ENCODE data around the gene IGLL5. TPM values are rescaled to one million over a fixed set of nuclear protein-coding genes. Genes with fewer than 3 reads are reported as not detected.
A peak's percentile ranks its signal among the peaks of the same experiment; 100 is the strongest.

IGLL5 gene
- total and polyA plus RNA-seq, 9 of the 15 experiments (the other 6 are each of a cell fraction or from before 2014, with no cell fraction given) = not detected

- CTCF ChIA-PET (ENCODE audit: low intra/inter-chr PET ratio) = no interaction called here
These were observed 26.4 kb downstream of the IGLL5 start for GRCh38 chr22:22913989-22914388.

DNA sequence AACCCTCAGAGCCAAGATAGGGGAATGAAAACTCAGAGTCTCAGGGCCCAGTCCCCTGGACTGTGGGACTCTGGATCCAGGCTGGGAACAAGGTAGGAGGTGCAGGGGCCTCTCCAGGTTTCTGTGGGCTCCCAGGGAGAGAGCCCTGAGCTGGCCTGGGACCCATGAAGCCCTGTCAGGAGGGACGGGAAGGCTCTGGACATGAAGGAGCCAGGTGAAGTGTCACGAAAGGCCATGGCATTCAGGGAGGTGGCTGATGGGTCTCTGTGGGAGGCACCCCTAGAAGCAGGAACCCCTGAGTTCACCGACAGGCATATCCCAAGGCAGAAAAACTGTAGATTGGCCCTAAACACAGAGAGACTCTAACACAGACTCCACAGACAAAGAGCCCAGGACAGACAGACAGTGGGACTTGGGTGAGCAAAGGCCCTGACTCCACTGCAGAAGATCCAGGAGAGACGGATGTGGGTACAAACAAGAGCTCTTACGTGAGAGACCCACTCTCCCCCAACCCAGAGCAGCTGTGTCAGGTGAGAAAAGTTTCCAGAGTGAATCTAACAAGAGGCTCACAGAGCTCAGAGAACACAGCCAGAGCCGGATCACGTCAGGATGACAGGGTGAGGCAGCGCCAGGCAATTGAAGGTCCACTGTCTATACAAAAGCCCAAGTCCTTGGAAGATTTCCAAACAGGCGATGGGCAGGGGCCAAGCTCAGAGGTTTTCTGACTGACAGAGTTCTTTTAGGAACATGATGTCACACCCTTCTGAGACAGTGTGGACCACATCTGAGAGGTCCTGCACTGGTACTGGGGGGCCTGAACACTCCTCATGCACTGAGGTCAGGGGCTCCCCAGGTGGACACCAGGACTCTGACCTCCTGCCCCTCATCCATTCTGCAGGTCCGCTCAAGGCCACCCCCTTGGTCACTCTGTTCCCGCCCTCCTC, 27.4 kb downstream of the IGLL5 start:
- intact Hi-C loops (cut with micrococcal nuclease) = no loop called here
- Histone ChIP-seq H3K79me2 (ENCODE audit: control insufficient read depth, insufficient read depth, low read length) (no peaks in the 10 kb centered on the region), H3K4me1 (replicated peaks in 1 of 2; ENCODE audit: control insufficient read depth in 2 of 2, insufficient read depth in 2 of 2, low read length in 2 of 2) (no peaks in the 10 kb centered on the region), H3K27ac (ENCODE audit: extremely low read depth, low read depth, low read length) (no peak overlapping the region), H2AFZ (ENCODE audit: low read depth, low read length) (no peak overlapping the region), H3K4me2 (ENCODE audit: insufficient read depth, low read length) (no peak overlapping the region), H3K9me3 (replicated peaks; ENCODE audit: control insufficient read depth, insufficient read depth, low read depth, low read length) (no peaks in the 10 kb centered on the region), H3K9ac (ENCODE audit: insufficient read depth in 1 of 2, low read depth in 2 of 2, low read length in 2 of 2) (peak overlapping the region in 1 of 2 experiments; percentile 10; a peak in 2 of 4 replicates), H3K4me3 (no peak overlapping the region), H3K36me3 (ENCODE audit: control insufficient read depth, insufficient read depth, low read length) (no peaks in the 10 kb centered on the region), H3K27me3 (ENCODE audit: control insufficient read depth in 2 of 2, insufficient read depth in 2 of 2, low read length in 2 of 2) (peaks cover 30 to 95% of the 10 kb centered on the region in 2 experiments), H4K20me1 (replicated peaks; ENCODE audit: control insufficient read depth, insufficient read depth, low read length) (peaks cover 86% of the 10 kb centered on the region), H3K9me1 (ENCODE audit: control insufficient read depth, insufficient read depth, low read length) (peaks cover 8% of the 10 kb centered on the region)
- CTCF ChIA-PET (ENCODE audit: low intra/inter-chr PET ratio) = no interaction called here
- POLR2A ChIA-PET = interaction anchor here (0.6 to 6.0 kb wide), 12 partner anchors 8 to 328 kb away, joined by 3 to 39 read pairs (median 3); no protein-coding TSS in a partner anchor
- no TSS peak for BruUV-seq (replicated peaks)
- ATAC-seq = no peak; the same call in 2 of the 3 replicates
- FAIRE-seq = no peak
- in situ Hi-C loops (cut with MboI) = no loop called here
- 1% methylated on average over 11 of the region's 11 CpGs for WGBS (ENCODE audit: insufficient coverage, low coverage, missing lambda C conversion rate)
- DNase-seq (ENCODE audit: extremely low read depth in 1 of 4, low spot score in 3 of 4) = peak in 2 of 4 experiments; percentile 57 to 58
- TF ChIP-seq ZNF3 (CRISPR knock-in tag; IDR thresholded peaks at IDR 0.05) = no peak
- TF ChIP-seq HIVEP1 (CRISPR knock-in tag; IDR thresholded peaks at IDR 0.05) = no peak
- no peak for TF ChIP-seq GTF2F1 (IDR thresholded peaks at IDR 0.05; ENCODE audit: low read depth, low read length)
- TF ChIP-seq U2AF1 (optimal IDR thresholded peaks at IDR 0.05; ENCODE audit: low read depth, low read length) = no peak
- no peak for TF ChIP-seq ZNF785 (CRISPR knock-in tag; IDR thresholded peaks at IDR 0.05)
- no peak for TF ChIP-seq KHSRP (IDR thresholded peaks at IDR 0.05)
- no peak for TF ChIP-seq SLC30A9 (CRISPR knock-in tag; IDR thresholded peaks at IDR 0.05)
- no peak for TF ChIP-seq HDAC8 (tag; IDR thresholded peaks at IDR 0.05)
- no peak for TF ChIP-seq SIN3A (IDR thresholded peaks at IDR 0.05; ENCODE audit: borderline replicate concordance in 2 of 2, control insufficient read depth in 1 of 2, low read depth in 2 of 2, low read length in 2 of 2)
- no peak for TF ChIP-seq FOXP1 (CRISPR knock-in tag; IDR thresholded peaks at IDR 0.05)
- TF ChIP-seq TAF7 (tag; IDR thresholded peaks at IDR 0.05) = 0 out of 2 replicates have a peak, but pooled peaks have one; percentile 10
- peak; percentile 76 for TF ChIP-seq PRMT5 (CRISPR knock-in tag; IDR thresholded peaks at IDR 0.05)
- no peak for TF ChIP-seq ELF4 (CRISPR knock-in tag; IDR thresholded peaks at IDR 0.05)
- TF ChIP-seq LARP7 (IDR thresholded peaks at IDR 0.05) = no peak
- TF ChIP-seq ZNF766 (CRISPR knock-in tag; conservative IDR thresholded peaks at IDR 0.05) = no peak

More at GRCh38 chr22:22913989-22914388, 26.4 kb downstream of the IGLL5 start:
- Histone ChIP-seq H3K79me2 (ENCODE audit: control insufficient read depth, insufficient read depth, low read length) (no peaks in the 10 kb centered on the region), H3K9me3 (replicated peaks; ENCODE audit: control insufficient read depth, insufficient read depth, low read depth, low read length) (no peaks in the 10 kb centered on the region), H3K9me1 (ENCODE audit: control insufficient read depth, insufficient read depth, low read length) (peaks cover 8% of the 10 kb centered on the region), H3K27ac (ENCODE audit: extremely low read depth, low read depth, low read length) (no peak overlapping the region), H3K36me3 (ENCODE audit: control insufficient read depth, insufficient read depth, low read length) (no peaks in the 10 kb centered on the region), H3K4me1 (replicated peaks in 1 of 2; ENCODE audit: control insufficient read depth in 2 of 2, insufficient read depth in 2 of 2, low read length in 2 of 2) (no peaks in the 10 kb centered on the region), H4K20me1 (replicated peaks; ENCODE audit: control insufficient read depth, insufficient read depth, low read length) (peaks cover 90% of the 10 kb centered on the region), H2AFZ (ENCODE audit: low read depth, low read length) (no peak overlapping the region), H3K9ac (ENCODE audit: insufficient read depth in 1 of 2, low read depth in 2 of 2, low read length in 2 of 2) (no peak overlapping the region), H3K4me2 (ENCODE audit: insufficient read depth, low read length) (no peak overlapping the region), H3K4me3 (no peak overlapping the region), H3K27me3 (ENCODE audit: control insufficient read depth in 2 of 2, insufficient read depth in 2 of 2, low read length in 2 of 2) (peaks cover 30 to 96% of the 10 kb centered on the region in 2 experiments)
- no TSS peak for BruUV-seq (replicated peaks)
- POLR2A ChIA-PET = interaction anchor here (1.5 to 6.0 kb wide), 4 partner anchors 10 to 30 kb away, joined by 6 to 39 read pairs (median 24); no protein-coding TSS in a partner anchor
- intact Hi-C loops (cut with micrococcal nuclease) = no loop called here
- in situ Hi-C loops (cut with MboI) = no loop called here
- no peak for ATAC-seq
- peak in 1 of 4 experiments; percentile 48 for DNase-seq (ENCODE audit: extremely low read depth in 1 of 4, low spot score in 3 of 4)
- FAIRE-seq = no peak
- TF ChIP-seq TAF7 (tag; IDR thresholded peaks at IDR 0.05) (0 out of 2 replicates have a peak, but pooled peaks have one; percentile 6), PRMT5 (CRISPR knock-in tag; IDR thresholded peaks at IDR 0.05) (peak; percentile 49; the same call in 1 of the 2 replicates), DACH1 (IDR thresholded peaks at IDR 0.05; ENCODE audit: partially characterized antibody) (peak; percentile 7), HDAC1 (IDR thresholded peaks at IDR 0.05) (no peak)
- 2% methylated on average over 5 of the region's 5 CpGs for WGBS (ENCODE audit: insufficient coverage, low coverage, missing lambda C conversion rate)

All from K562 (cell line).